RWPE1 (cell line): ENCODE data around the gene TRIM71.

ENCODE experiments used
- CTCF ChIA-PET: fragments of 350-600 bp; sonication (Branson Sonifier 250); formaldehyde crosslinking; extraction: SDS; loops from one replicate; lab custom pipeline; 2021; lab: Yijun Ruan, JAX
- POLR2A ChIA-PET: fragments of 400-600 bp; formaldehyde crosslinking; extraction: SDS; loops from one replicate; lab custom pipeline; 2020; ENCODE audit warnings: antibody characterized with exemption; ENCODE audit not compliant: low non-redundant PET; lab: Yijun Ruan, JAX
- DNase-seq: peaks from one replicate; pipeline ENCODE4 v3.0.0; 2012; ENCODE audit warnings: low spot score
- H3K27ac ChIP-seq: fragments of 450-650 bp; 2 replicates; pipeline ENCODE4 v1.5.1; 2017
- TF ChIP-seq, protein P1 (sequence below): fragments of 450-650 bp; conservative IDR thresholded peaks from 2 replicates; pipeline ENCODE4 v1.5.1; 2017; ENCODE audit warnings: low read depth, mild to moderate bottlenecking

The TRIM71 gene

GRCh38 chr3:32946973-32947788, 129.4 kb downstream of the TRIM71 start:
- no peak for DNase-seq
- POLR2A ChIA-PET: no interaction called here
- CTCF ChIA-PET: interaction anchor here (0.5 to 0.6 kb wide), 3 partner anchors 21 to 1521 kb away, joined by 3 to 4 read pairs (median 3); partner anchors contain the start of gene CRTAP
- TF ChIP-seq, protein P1, sequence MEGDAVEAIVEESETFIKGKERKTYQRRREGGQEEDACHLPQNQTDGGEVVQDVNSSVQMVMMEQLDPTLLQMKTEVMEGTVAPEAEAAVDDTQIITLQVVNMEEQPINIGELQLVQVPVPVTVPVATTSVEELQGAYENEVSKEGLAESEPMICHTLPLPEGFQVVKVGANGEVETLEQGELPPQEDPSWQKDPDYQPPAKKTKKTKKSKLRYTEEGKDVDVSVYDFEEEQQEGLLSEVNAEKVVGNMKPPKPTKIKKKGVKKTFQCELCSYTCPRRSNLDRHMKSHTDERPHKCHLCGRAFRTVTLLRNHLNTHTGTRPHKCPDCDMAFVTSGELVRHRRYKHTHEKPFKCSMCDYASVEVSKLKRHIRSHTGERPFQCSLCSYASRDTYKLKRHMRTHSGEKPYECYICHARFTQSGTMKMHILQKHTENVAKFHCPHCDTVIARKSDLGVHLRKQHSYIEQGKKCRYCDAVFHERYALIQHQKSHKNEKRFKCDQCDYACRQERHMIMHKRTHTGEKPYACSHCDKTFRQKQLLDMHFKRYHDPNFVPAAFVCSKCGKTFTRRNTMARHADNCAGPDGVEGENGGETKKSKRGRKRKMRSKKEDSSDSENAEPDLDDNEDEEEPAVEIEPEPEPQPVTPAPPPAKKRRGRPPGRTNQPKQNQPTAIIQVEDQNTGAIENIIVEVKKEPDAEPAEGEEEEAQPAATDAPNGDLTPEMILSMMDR: no peak
- H3K27ac ChIP-seq: no peak overlapping the region
